ENCODE results near the gene SERPINA9.
"Not testable (repeated sequence)": the region's sequence is repeated elsewhere in the genome, so short reads cannot be mapped to it uniquely, and the experiment has no call there.

Gene SERPINA9

GRCh38 chr14:94483071-94483451 is 7.1 kb upstream of the SERPINA9 start:
- DNase-seq (ENCODE audit: low read depth) = no peak
- no peak for TF ChIP-seq CTCF (IDR thresholded peaks at IDR 0.05; ENCODE audit: control insufficient read depth, insufficient read depth, low read depth, low read length, missing control alignments)
- H3K4me3 ChIP-seq (ENCODE audit: control insufficient read depth, low read depth, low read length) = no peak overlapping the region

GRCh38 chr14:94482132-94483070 is 6.4 kb upstream of the SERPINA9 start:
- H3K4me3 ChIP-seq (ENCODE audit: control insufficient read depth, low read depth, low read length); DNase-seq (ENCODE audit: low read depth): not testable (repeated sequence)

- no peak for DNase-seq (ENCODE audit: low read depth)
- H3K4me3 ChIP-seq (ENCODE audit: control insufficient read depth, low read depth, low read length) = no peak overlapping the region
- no peak for TF ChIP-seq CTCF (IDR thresholded peaks at IDR 0.05; ENCODE audit: control insufficient read depth, insufficient read depth, low read depth, low read length, missing control alignments)
These were observed 5.6 kb upstream of the SERPINA9 start for GRCh38 chr14:94481468-94482131.

GRCh38 chr14:94480809-94481208 is 4.8 kb upstream of the SERPINA9 start:
- H3K4me3 ChIP-seq (ENCODE audit: control insufficient read depth, low read depth, low read length) = no peak overlapping the region
- no peak for DNase-seq (ENCODE audit: low read depth)
- no peak for TF ChIP-seq CTCF (IDR thresholded peaks at IDR 0.05; ENCODE audit: control insufficient read depth, insufficient read depth, low read depth, low read length, missing control alignments)

GRCh38 chr14:94478420-94478819 is 2.4 kb upstream of the SERPINA9 start:
- no peak for DNase-seq (ENCODE audit: low read depth)
- no peak overlapping the region for H3K4me3 ChIP-seq (ENCODE audit: control insufficient read depth, low read depth, low read length)
- TF ChIP-seq CTCF (IDR thresholded peaks at IDR 0.05; ENCODE audit: control insufficient read depth, insufficient read depth, low read depth, low read length, missing control alignments) = no peak

GRCh38 chr14:94474581-94475031 is 1.4 kb downstream of the SERPINA9 start:
- TF ChIP-seq CTCF (IDR thresholded peaks at IDR 0.05; ENCODE audit: control insufficient read depth, insufficient read depth, low read depth, low read length, missing control alignments) = no peak
- DNase-seq (ENCODE audit: low read depth) = no peak
- no peak overlapping the region for H3K4me3 ChIP-seq (ENCODE audit: control insufficient read depth, low read depth, low read length)

All from AG09309 (cell line).